A673 (cell line): ENCODE results near the gene CUEDC2.

Source experiments
- EZH2 ChIP-seq: fragments of 200-600 bp; sonication (generic); IDR thresholded peaks from 2 replicates; pipeline ENCODE4 v1.6.1; 2017; ENCODE audit warnings: borderline replicate concordance, low read depth, mild to moderate bottlenecking, mixed read lengths, antibody characterized with exemption, low read length; ENCODE audit not compliant: poor library complexity, severe bottlenecking
- TF ChIP-seq, protein P1 (sequence below): fragments of 300-800, 200-600 bp; sonication (generic); conservative IDR thresholded peaks from 2 replicates; pipeline ENCODE4 v1.5.1; 2017; ENCODE audit warnings: low read depth, mild to moderate bottlenecking, antibody characterized with exemption, low read length, moderate library complexity, mixed read lengths

- TF ChIP-seq, protein P1, sequence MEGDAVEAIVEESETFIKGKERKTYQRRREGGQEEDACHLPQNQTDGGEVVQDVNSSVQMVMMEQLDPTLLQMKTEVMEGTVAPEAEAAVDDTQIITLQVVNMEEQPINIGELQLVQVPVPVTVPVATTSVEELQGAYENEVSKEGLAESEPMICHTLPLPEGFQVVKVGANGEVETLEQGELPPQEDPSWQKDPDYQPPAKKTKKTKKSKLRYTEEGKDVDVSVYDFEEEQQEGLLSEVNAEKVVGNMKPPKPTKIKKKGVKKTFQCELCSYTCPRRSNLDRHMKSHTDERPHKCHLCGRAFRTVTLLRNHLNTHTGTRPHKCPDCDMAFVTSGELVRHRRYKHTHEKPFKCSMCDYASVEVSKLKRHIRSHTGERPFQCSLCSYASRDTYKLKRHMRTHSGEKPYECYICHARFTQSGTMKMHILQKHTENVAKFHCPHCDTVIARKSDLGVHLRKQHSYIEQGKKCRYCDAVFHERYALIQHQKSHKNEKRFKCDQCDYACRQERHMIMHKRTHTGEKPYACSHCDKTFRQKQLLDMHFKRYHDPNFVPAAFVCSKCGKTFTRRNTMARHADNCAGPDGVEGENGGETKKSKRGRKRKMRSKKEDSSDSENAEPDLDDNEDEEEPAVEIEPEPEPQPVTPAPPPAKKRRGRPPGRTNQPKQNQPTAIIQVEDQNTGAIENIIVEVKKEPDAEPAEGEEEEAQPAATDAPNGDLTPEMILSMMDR, result no peak
- TF ChIP-seq EZH2, result no peak
Measured at GRCh38 chr10:102452672-102453340, 20.4 kb upstream of the CUEDC2 start.
